Hematopoietic multipotent progenitor cell treated with erythropoietin and hydrocortisone succinate and interleukin-3 and kit ligand, for 8 days (in vitro differentiated cells): ENCODE data around the gene EPHA3.

ENCODE experiments used
- DNase-seq: peaks from one replicate; pipeline ENCODE4 v3.0.0-alpha.2; 2015

The EPHA3 gene

DNA sequence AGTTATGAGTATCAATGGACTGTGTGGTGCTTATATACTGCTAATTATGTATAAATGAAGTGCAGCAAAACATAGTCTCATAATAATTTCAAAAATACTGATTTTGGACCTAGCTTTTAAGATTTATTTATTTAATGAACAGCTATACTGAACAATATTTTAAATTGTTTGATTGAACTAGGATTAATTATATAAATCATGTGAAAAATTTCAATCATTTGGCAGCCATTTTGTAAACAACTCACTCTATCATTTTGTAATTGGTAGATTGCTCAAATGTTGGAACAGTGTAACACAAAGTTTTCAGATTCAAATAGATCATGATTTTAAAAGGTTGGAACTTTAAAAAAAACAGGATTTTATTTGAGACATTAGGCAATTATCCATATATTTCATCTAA lies 47.0 kb downstream of the EPHA3 start:
- no peak for DNase-seq

DNA sequence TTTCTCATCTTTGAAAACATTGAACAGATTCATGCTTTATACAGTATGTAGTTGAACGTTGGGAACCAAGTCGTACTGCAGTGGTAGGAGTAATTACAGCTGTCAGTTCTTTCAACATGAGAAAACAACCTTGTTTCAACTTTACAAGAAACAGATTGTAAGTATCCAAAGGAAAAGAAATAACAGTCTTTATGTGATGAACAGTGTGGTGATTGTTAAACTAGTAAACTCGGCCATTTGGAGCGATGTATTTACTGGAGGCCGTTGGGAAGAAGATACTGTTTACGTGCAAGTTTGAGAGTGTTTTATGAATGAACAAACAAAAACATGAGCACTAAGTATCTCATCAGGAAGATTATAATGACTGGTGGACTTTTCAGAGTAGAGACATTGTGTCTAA lies 48.4 kb downstream of the EPHA3 start:
- no peak for DNase-seq

DNA sequence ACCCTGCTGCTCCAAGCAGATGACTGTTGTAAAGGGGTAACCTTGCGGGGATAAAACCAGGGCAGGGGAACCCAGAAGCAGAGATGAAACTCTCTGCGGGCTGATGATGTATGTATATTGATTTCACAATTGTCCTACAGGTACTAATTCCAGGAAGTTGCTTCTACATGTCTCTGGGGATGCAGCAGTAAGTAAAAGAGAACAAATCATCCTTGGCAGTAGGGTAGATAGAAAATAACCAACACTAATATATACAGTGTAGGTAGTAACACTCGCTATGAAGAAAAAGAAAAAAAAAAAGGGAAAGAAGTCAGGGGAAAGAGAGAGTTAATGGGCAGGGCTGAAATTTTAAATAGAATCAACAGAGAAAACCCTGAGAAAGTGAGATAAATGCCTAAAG lies 50.2 kb downstream of the EPHA3 start:
- DNase-seq, result no peak

DNA sequence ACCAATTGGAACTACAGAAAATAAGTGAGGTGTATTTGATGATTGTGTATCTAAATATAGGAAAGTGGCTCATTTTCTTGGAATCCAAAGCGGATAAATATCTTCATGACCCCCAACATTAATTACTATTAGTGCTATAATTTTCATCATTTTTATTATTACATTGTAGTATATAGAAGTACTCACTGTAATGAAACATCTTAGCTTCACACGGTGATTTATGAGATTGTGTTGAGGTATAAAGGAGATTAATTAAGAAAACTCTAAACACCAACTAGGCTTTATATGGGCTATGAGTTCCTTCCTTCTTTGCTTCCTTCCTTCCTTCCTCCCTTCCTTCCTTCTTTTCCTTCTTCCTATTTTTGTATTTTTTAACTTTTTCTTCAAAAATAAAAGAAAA lies 52.2 kb downstream of the EPHA3 start:
- no peak for DNase-seq

DNA sequence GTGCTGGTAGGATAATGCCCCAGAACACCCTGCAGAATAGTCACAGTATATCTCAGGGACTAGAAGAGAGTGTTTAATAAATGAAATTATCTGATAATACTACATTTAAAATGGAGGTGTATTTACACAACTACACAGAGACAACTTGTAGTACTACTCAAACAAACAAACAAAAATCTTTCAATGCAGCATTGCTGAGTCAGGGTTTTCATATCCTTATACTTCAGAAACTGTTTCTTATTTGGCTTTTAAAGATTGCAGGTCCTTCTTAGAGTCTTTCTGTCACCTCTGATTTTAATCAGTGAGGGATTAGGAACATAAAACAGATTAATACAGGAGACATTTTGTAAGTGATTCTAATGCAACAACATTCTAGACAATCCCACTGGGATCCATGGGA lies 57.4 kb downstream of the EPHA3 start:
- no peak for DNase-seq

DNA sequence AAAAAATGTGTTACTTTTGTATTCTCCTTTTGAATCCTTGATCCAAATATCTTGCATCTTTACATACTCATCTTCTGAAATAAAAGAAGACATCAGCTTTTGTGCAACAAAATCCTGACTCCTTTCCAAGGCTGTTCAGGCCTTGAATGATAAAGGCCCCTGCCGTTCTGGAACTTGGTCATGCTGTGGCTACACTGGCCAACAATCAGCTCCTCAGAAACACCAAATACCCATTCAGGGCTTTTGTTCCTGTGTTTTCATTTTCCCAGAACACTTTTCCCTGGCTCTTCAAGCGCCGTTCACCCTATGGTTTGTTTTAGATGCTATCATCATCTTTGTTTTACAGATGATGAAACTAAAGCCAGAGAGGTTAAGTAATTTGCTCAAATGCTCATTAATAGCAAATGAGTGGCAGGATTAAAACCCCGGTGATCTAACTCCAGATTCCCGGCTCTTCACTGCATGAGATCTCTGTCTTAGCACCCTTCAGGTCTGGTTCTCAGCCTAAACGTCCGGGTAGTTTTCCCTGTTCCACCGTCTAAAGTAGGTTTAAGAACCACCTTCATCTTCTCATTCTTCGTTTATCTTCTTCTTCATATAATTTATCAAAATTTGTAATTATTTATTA lies 58.3 kb downstream of the EPHA3 start:
- DNase-seq, result no peak

DNA sequence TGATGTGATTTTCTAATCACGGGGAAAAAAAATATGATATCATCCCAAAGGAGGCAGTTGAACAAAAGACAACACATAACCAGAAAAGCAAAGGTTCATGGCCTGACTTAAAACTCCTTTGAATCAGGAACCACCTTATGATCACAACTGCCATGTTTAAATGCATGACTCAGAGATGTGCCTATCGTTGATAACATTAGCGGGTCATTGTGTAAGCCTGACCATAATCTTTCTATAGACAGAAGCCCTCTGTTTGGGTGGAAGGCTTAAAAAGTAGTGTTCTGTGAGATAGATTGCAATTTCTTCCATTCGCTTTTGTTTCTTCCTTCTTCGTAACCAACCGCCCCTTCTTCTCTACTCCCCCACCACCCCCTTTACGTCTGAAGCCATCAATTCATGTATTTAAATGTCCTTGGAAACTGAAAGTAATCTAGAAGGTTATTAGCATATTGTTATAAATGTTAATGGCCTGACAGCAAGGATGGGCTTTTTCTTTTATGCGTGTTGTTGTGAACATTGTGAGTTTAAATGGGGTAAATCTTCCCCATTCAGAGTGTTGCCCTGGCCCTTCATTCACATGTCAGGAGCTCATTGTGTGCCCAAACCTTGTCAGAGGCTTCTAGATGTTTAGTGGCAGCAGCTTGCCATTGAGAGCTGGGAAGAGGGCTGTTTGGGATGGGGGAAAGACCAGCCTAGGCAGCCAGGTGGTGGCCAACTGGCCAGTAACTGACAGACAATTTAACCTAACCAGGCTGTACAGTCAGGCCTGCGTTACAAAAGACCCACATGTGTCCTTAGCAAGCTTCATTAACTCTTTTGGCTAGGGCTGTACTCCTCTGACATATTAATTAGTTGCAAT lies 64.5 kb downstream of the EPHA3 start:
- DNase-seq, result no peak

DNA sequence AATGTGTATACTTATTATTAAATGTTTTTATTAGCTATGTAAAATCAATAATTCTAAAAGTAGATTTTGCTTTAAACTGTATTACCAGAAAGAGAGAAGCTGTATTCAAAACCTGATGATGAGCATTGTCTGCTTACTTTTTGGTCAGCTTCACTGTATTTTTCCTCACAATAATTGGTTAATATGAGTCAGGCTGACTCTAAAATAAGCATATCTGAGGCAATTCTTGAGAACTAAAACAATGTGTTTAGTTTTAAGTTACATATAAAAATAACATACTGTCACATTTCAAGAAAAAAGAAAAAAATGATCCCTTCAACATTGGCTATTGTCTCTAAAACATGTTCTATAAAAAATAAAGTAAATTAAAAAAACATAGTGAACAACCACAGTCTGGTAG lies 66.1 kb downstream of the EPHA3 start:
- no peak for DNase-seq

DNA sequence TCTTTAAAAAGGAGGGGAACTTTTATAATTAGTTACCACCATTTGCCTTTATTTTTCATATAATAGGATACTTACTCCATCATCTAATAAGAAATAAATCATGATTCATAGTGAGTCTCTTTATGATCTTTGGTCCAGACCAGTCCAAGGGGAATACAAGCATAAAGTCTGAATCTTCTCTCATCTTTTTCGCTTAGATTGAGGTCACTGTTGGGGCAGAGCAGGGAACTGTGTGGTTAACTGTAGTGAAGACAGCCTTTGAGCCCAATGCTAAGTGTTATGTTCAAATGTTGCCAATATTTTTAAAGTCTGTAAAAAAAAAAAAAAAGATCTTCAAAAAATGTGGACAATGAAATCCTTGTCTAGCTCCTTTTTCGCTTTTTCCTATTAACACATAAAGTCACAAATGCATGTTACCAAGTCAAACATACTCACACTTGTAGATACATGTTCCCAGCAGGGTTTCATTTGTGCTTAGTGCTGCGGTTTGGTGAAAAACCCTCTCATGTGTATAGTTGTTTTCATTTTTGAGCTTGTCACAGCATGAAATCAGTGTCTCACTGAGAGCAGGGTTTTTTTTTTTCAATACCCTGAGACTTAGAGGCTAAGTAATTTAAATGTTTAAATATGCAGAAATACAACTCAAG lies 72.1 kb downstream of the EPHA3 start:
- DNase-seq, result no peak

DNA sequence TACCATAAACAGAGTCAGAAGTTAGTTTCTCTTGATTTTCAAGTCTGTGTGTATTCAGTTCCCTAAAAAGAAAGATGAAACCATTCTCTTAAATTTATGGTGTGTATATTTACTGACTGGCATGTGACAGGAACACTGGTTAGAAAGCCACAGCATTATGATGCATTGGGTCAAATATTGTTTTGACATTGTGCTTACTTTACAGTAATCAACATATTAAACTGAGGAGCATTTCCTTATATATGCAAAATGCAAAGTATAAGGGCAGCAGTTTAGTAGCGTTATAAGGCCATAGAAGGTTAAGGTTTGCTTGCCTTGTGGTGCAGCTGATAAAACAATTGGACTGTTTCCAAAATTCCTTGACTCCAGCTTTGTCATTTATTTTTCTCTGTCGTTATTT lies 72.9 kb downstream of the EPHA3 start:
- DNase-seq, result no peak

DNA sequence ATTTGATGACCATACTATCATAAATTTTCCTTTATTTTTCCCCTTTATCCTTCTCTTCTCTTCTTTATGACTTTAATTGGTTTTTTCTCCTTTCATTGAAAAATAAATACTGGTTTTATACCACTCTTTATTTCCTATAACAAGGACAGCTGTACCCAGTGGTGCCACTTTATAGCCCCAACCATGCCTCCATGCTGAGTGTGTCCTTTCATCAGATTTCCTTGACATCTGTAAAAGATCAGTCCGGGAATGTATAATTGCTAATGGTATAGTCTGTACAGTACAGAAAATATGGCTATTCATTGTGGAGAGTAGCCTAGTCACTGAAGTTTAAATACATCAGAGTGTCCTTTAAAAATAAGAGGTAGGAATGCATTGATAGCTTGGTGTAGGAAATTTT lies 74.6 kb downstream of the EPHA3 start:
- DNase-seq, result no peak

DNA sequence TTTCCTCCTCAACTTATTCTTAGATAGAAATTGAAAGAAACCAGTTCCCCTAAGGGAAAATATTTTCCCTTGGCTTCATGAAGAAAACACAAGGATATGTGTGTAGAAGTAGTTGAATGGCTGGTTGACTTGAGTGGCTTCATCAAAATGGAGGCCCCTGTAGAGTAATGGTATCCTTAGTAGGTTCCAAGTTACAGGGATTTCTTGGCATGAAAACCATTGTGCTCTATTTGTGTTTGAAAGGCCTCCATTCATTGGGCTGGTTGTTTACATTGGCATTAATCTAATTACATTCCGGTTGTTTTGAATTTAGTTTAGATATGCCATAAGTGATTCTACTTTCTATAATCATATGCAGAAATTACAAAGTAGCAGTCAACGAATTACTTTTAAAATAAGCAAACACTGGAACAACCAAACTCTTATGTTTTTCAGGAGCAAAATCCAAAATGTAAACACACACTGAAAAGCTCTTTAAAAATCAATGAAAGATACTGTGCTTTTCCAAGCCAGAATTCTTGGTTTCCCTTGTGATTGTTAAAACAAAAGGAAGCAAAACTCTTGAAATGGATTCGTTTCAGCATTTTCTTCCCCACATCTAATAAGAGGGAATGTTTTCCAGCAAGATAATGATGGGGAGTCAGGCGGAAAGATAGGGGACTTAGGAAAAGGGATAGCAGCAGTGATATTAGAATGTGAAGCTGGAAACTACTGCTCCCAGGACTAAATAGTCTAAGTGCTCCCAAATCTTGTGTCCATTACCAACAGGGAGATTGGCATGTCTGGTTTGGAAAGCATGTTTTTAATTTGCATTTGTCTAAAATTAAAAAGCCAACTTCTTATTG lies 77.0 kb downstream of the EPHA3 start:
- DNase-seq, result no peak

DNA sequence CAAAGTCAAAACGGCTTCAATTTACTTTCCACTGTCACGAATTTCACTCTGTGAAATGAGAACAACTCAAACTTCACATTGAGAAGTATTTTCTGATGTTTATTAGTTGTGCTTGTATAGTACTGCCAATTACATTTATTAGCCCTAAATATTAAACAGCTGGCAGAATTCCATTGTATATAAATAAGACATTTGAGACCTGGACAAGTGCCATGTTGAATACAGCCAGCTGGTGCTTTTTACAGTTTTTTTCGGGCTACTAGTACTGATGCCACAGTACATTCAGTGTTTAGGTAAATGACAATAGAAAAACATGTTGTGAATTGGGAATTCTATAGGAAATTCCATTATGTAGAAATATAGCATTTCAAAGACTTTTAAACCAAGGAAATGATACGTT lies 79.0 kb downstream of the EPHA3 start:
- DNase-seq, result no peak

DNA sequence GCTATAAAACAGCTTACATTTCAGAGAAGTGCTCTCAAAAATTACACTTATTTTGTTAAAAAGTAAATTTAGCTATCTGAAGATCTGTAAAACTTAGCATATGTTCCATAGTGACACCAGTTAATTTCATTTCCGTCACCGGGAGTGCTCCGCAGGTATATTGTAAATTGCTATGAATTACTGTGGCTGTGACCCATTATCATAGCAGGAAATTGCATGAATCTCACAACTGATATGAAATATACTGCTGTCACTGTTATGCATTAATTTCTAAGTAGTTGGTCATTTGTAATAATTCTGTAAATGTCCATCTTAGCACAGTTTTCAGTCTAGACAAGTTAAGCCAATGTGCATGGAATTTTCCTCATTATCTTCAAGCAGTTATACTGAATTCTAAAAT lies 91.2 kb downstream of the EPHA3 start:
- no peak for DNase-seq

DNA sequence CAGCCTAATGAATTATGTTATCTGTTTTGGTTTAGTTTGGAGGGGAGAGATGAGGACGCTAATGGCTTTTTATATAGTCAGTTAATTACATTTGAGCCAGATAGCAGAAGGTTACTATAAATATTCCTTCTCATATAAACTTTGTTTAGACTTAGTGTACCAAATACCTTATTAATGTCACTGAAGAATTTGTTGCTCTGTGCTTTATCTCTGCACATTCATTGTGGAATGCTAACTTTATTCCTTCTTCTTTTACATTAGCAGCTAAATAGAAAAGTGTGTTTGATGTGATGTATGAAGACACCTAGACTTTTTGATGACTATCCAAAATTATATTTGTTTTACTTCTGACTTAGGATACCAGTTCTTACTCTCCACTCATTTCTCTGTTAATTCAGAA lies 105.2 kb downstream of the EPHA3 start:
- no peak for DNase-seq

DNA sequence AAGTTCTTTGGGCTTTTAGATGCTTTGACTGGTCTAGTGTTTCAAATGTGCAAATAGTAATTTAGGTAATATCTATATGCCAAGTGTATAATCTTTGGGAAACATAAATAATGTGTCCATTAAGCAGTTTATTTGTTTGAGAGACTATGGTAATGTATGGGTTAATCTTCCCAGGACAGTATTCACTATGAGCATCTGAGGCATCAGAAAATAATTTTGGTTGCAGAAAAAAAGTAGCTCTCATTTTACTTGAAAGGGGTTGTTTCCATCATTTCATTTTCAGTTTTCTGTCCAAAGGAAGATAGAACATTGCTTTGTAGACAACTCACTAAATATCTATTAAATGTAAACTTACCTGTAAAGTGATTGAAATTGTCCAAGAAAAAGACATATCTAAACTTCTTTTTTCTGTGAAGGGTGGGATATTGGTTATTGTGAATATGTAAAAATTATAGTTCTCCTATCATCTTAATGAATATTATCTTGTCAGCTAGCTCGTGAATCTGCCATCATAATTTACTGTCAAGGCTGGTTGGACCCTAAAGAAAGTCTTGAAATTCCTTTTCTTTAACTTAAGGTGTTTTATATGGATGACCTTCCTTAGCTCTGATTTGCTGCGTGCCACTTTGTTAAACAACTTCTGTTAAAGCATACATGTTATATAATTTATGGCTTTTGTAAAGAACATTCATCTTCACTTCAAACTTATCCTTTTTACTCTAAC lies 108.8 kb downstream of the EPHA3 start:
- DNase-seq, result no peak

DNA sequence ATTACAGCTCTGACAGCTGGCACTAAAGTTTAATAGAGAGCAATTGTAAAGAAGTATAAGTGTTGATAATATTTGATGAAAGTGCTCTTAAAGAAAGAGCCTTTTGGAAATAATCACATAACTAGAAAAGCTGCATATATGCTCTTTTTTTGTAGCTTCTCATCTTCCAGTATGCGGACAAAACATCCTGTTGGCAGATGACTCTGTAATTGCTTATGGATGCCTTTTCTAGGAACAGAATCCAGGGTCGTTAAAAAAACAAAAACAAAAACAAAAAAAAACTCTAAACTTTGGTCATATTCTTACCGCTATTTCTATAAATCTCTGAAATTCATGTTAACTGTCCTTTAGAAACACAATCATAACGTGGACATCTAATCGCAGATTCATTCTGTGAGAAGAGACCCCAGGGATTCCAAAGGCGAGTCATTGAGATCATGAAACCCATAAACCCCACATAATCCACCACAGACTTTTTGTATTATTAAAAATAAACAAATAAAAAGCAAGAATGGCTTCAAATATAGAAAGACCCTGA lies 109.8 kb downstream of the EPHA3 start:
- DNase-seq, result no peak

DNA sequence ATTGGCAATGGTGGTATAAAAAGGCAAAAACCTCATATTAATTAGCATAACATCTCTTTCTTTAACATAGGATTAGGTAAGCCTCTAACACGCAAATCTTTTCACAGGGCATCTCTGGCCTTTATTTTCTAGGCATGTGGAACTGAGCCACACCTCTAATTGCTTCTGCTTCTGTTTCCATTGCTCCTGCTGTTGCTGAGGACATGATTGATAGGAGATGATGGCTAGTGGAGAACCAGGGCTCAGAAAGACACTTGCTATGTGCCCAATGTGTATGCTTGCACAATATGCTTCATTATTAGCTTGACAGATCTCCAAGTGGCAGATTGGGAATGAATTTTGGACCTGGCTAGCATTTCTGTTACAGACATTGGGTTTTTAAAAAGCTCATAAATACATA lies 114.5 kb downstream of the EPHA3 start:
- no peak for DNase-seq

DNA sequence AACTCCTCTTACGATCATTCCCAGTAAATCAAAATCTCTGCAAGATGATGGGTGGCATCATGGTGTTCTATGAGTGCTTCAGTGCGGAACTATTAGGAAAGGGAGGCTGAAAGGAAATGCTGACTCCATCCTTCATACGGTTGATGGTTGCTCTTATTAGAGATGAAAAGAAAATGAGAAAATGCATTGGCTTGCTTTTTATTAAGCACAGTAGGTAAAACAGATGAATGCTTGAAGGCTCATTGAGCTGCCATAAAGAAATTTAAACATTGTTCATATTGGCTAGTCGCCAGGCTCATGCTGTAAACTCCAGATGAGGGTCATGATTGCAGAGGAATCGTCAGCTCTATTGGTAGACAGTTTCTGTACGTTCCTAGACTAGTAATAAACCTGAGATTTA lies 115.8 kb downstream of the EPHA3 start:
- DNase-seq, result no peak

DNA sequence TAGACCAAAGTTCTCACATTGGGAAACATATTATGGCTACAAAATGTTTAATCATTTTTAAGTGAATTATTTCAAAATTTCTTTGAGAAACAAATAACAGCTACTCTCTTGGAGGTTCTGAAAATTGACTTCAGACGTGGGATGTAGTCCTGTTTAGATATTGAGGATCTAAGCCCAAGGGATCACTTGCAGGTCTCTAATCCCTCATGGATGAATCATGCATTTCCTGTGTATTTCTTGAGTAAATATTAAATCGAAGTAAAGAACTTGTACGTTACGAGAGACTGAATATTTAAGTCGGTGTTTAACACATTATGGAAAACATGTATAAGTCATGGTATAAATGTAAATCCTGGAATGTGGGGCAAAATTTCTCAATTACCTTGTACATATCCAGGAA lies 119.8 kb downstream of the EPHA3 start:
- no peak for DNase-seq

DNA sequence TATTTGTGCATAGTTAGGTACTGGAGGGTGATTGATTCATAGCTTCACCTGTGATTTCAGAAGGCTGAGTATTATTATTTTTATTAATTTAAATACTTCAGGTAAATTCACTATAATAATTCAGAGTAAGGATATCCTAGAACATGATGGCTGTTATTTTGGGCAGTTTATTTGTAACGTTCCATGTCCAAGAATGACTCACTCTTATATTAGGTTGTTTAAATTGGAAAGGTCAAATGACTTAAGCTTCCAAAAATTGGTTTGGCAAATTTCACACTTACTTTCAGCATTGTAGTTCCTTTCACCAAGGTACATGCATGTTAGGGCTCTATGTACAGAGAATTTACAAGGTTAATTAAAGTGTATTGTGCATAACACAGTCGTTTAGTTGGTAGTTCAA lies 120.2 kb downstream of the EPHA3 start:
- no peak for DNase-seq

DNA sequence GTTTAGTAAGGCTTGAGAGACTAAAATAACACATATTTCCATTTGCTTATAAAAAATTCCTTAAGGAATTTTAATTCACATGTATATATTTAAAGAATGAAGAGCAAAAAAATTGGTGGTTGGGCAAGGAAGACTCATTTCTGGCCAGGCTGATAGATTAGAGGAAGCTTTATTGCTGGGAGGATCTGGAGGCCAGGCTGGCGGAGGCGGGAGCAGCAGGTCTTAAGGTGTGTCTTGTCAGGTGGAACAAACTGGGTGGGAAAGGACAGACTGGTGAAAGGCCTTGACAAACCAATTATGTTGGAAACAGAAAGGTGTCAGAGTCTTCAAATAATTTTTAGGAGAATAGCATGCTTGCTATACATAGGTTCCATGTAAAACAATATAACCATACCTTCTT lies 124.7 kb downstream of the EPHA3 start:
- no peak for DNase-seq
